Measurements from ENCODE around the gene CLTCL1.

DNA sequence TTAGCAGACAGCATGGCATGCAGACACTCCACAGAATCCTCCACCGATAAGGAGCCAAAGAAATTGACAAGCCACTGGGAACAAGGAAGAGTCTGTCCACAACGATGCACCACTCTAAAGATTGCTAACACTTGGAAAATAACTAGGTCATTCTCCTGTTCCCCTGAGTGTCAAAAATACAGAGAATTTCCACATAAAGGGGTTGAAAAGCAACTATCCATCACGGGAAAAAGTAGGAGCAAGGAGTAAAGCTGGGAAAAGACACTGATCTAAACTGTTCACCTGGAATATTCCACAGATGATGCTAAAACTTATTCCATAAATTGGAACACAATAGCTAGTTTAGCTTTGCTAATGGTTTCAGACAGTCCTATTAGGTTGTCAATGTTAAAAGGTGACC, 66.0 kb downstream of the CLTCL1 start:
- TF ChIP-seq, protein P1, sequence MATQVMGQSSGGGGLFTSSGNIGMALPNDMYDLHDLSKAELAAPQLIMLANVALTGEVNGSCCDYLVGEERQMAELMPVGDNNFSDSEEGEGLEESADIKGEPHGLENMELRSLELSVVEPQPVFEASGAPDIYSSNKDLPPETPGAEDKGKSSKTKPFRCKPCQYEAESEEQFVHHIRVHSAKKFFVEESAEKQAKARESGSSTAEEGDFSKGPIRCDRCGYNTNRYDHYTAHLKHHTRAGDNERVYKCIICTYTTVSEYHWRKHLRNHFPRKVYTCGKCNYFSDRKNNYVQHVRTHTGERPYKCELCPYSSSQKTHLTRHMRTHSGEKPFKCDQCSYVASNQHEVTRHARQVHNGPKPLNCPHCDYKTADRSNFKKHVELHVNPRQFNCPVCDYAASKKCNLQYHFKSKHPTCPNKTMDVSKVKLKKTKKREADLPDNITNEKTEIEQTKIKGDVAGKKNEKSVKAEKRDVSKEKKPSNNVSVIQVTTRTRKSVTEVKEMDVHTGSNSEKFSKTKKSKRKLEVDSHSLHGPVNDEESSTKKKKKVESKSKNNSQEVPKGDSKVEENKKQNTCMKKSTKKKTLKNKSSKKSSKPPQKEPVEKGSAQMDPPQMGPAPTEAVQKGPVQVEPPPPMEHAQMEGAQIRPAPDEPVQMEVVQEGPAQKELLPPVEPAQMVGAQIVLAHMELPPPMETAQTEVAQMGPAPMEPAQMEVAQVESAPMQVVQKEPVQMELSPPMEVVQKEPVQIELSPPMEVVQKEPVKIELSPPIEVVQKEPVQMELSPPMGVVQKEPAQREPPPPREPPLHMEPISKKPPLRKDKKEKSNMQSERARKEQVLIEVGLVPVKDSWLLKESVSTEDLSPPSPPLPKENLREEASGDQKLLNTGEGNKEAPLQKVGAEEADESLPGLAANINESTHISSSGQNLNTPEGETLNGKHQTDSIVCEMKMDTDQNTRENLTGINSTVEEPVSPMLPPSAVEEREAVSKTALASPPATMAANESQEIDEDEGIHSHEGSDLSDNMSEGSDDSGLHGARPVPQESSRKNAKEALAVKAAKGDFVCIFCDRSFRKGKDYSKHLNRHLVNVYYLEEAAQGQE (IDR thresholded peaks at IDR 0.05; ENCODE audit: insufficient read depth in 1 of 2, low read depth in 2 of 2, low read length in 1 of 2), result no peak
- TF ChIP-seq, protein P2, sequence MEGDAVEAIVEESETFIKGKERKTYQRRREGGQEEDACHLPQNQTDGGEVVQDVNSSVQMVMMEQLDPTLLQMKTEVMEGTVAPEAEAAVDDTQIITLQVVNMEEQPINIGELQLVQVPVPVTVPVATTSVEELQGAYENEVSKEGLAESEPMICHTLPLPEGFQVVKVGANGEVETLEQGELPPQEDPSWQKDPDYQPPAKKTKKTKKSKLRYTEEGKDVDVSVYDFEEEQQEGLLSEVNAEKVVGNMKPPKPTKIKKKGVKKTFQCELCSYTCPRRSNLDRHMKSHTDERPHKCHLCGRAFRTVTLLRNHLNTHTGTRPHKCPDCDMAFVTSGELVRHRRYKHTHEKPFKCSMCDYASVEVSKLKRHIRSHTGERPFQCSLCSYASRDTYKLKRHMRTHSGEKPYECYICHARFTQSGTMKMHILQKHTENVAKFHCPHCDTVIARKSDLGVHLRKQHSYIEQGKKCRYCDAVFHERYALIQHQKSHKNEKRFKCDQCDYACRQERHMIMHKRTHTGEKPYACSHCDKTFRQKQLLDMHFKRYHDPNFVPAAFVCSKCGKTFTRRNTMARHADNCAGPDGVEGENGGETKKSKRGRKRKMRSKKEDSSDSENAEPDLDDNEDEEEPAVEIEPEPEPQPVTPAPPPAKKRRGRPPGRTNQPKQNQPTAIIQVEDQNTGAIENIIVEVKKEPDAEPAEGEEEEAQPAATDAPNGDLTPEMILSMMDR (IDR thresholded peaks at IDR 0.05), result no peak
- TF ChIP-seq POLR2AphosphoS5 (IDR thresholded peaks at IDR 0.05; ENCODE audit: low read depth, low read length) (no peak), SIN3A (IDR thresholded peaks at IDR 0.05; ENCODE audit: borderline replicate concordance, insufficient read depth, low read depth, low read length) (no peak), TCF7L2 (IDR thresholded peaks at IDR 0.05; ENCODE audit: low read depth, low read length) (no peak)
